ENCODE data around the gene NKX1-1. TPM values are rescaled to one million over a fixed set of nuclear protein-coding genes. Genes with fewer than 3 reads are reported as not detected.

NKX1-1 gene
- total and polyA plus RNA-seq, 2 of the 8 experiments (the other 6 are each of a cell fraction or from before 2014, with no cell fraction given), result not detected

DNA sequence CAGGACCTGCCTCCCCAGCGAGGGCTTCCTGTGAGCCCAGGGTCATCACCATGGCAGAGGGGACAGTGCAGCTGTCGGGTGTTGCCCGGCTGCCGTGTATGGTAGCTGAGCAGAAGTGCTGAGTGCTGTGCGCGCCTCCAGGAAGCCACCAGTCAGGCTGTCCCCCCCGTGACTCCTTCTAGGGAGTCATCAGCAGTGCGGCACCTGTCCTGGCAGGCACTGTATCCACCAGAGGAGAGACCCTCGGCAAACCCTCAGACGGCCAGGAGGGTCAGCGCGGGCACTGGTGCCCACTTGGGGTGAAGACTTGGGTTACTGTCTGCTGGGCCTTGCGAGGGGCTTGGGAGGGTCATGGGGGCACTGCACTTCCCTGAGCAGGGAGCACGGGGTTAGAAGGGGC, 50.9 kb downstream of the NKX1-1 start (continued):
- no peak for TF ChIP-seq SIX5 (IDR thresholded peaks at IDR 0.05; ENCODE audit: low read depth, low read length)
- TF ChIP-seq, protein P1, sequence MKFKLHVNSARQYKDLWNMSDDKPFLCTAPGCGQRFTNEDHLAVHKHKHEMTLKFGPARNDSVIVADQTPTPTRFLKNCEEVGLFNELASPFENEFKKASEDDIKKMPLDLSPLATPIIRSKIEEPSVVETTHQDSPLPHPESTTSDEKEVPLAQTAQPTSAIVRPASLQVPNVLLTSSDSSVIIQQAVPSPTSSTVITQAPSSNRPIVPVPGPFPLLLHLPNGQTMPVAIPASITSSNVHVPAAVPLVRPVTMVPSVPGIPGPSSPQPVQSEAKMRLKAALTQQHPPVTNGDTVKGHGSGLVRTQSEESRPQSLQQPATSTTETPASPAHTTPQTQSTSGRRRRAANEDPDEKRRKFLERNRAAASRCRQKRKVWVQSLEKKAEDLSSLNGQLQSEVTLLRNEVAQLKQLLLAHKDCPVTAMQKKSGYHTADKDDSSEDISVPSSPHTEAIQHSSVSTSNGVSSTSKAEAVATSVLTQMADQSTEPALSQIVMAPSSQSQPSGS (IDR thresholded peaks at IDR 0.05; ENCODE audit: low read length), result no peak
- no peak for TF ChIP-seq KDM5A (IDR thresholded peaks at IDR 0.05; ENCODE audit: low read length)

All from H1 (cell line).